Forelimb muscle (tissue), 1 donor: ENCODE results near the gene HS3ST3B1. TPM values are rescaled to one million over a fixed set of nuclear protein-coding genes. Genes with fewer than 3 reads are reported as not detected.

Source experiments
- DNase-seq: peaks from one replicate; pipeline ENCODE4 v3.0.0-alpha.2; 2013; ENCODE audit warnings: low read depth
- polyA plus RNA-seq: library from polyadenylated mRNA; unstranded; fragments of 120-200 nt; gene quantifications from one replicate; pipeline ENCODE4 v1.2.1, GENCODE V29; 2013; ENCODE audit not compliant: insufficient read length

The HS3ST3B1 gene
- polyA plus RNA-seq, 1 donor: 0.83 TPM

DNA sequence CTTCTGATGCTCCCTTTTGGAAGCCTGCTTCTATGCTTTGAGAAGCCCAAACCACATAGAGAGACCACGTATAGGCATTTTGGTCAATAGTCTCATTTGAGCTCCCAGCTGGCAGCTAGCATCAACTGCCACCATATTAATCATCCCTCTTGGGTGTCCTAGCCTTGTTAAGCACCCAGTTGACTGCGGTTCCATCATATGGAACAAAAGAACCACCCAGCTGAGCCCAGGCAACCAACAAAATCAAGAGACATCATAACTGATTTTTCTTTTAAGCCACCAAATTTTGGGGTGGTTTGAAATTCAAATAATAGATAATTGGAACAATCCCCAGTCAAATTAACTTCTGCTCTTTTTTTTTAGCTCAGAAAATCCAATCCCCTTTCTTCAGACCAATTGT is 53.9 kb downstream of the HS3ST3B1 start:
- no peak for DNase-seq

DNA sequence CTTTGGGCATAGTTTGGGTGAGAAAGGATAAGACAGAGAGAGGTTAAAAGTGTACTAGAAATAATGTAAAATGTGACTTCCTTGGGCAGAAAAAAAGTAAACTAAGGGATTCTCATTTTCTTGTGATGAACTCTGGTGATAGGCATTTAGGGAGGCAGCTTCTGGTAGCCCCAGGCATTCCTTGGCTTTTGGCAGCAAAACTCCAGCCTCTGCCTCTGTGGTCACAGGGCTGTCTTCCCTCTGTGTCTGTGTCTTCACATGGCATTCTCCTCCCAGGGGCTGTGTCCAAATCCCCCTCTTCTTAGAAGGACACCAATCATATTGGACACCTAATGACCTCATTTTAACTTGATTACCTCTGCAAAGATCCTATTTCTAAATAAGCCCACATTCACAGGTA is 54.7 kb downstream of the HS3ST3B1 start:
- DNase-seq: no peak

DNA sequence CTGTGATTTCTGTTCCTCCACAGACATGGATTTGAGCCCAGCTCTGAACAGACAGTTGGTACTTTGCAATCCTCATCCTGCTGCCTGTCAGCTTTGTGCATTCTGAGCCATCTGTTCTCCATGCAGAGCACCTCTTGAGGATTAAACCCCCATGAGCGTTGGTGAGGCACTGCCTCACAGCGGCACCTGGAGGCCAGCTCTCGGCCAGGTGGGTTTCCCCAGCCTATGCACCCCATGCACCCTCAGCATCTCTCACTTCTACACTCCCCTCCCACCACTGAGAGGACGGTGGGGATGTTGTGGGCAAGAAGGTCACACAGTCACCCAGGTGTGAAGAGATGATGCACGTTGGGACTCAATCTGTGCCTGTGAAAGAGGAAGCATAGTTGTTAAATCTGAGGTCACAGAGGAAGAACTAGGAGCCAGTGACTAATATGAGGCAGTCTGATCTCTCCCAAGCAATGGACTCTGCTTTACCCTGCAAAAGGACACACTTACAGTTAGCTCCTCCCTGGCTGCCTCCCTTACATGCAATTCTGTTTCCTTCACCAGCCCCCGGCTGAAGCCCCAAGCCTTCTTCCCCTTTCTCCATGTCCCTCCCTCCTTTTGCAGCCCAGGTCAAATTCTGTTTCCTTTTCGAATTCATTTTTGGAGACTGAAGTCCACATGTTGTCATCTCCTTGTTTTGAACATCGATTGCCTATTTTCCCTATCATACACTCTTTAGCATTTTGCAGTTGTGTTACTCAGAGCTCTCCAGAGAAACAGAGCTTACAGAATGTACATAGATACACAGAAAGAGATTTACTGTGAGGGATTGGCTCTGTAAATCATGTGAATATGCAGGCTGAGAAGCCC is 58.5 kb downstream of the HS3ST3B1 start:
- no peak for DNase-seq

DNA sequence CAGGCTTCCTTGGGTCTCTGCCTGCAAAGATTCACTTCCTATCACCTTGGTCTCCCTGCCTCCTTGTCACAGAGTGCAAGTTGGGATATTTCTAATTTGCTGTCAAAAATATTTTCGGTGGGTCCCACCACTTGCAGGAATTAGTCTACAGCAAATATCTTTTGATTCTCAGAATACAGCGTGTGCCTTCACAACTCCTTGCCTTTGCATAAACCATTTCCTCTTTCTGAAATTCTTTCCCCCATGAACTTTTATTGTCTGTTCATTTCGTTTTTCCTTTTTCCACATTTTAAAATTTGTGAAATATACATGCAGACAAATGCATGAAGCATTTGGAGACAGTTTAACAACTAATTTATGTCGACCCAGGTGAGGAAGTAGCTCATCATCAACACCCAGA is 60.0 kb downstream of the HS3ST3B1 start:
- no peak for DNase-seq

DNA sequence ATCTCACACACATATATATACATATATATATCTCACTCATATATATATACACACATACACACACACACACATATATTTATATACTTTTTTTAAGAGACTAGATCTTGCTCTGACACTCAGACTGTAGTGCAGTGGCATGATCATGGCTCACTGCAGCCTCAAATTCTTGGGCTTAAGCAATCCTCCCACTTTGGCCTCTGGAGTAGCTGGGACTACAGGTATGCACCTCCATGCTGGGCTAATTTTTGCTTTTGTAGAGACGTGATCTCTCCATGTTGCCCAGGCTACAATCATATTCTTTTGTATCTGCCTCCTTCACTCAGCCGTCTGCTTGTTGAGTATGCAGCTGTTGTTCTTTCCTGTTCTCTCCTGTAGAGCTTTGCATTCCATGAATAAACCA is 60.6 kb downstream of the HS3ST3B1 start:
- DNase-seq: no peak

DNA sequence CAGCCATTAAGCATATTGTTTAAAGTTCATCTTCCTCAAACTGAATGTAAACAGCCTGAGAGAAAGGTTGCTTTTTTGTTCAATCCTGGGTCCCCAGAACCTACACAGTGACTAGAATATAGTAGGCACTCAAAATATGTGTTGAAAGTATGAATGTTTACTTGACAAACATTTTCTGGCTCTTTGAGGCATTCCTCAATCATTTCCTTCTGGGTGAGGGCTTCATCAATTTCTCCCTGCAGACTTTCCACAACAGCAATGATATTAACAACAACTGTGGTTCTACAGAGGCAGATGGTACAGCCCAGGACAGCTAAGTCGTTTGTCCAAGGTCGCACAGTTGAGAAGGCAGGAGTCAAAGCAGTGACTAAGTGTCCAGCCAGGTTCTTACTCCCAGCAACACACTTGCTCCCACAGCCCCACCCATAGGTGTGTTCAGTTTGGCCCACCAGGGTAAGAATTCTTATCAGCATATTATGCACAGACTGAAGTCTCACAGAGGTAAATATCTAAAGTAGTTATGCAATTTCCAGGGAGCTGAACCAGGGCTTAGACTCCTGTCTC is 61.1 kb downstream of the HS3ST3B1 start:
- DNase-seq: no peak

DNA sequence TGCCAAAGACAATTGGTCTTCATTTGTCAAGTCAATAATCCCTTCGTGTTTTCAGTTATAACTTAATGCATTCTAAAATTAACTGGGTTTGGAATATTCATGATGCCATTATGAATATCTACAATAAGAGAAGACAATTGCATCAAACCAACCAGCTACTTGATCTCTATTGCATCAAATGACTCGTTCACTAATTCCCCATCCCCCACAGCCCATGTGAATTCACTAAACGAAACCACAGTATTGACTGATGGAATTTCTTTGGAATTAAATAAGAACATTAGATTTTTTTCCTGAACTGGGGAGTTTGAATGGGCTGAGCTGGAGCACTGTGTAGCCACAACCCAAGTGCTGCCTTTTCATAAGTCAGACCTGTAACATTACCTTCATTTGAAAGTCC is 65.3 kb downstream of the HS3ST3B1 start:
- no peak for DNase-seq

DNA sequence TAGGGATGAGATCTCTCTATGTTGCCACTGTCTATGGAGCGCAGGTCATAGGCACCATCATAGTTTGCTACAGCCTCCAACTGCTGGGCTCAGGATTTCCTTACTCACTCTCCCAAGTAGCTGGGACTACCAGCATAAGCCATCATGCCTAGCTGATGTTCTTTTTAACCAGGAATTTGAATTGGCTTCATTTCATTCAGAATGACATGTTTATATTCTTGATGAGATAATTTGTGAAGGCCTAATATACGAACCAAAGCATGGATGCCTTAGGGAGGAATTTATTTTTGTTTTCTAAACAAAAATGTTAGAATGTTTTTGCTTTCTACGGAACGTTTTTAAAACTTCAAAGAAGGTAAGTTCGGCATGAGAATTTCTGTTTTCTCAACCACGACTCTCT is 71.6 kb downstream of the HS3ST3B1 start:
- no peak for DNase-seq

DNA sequence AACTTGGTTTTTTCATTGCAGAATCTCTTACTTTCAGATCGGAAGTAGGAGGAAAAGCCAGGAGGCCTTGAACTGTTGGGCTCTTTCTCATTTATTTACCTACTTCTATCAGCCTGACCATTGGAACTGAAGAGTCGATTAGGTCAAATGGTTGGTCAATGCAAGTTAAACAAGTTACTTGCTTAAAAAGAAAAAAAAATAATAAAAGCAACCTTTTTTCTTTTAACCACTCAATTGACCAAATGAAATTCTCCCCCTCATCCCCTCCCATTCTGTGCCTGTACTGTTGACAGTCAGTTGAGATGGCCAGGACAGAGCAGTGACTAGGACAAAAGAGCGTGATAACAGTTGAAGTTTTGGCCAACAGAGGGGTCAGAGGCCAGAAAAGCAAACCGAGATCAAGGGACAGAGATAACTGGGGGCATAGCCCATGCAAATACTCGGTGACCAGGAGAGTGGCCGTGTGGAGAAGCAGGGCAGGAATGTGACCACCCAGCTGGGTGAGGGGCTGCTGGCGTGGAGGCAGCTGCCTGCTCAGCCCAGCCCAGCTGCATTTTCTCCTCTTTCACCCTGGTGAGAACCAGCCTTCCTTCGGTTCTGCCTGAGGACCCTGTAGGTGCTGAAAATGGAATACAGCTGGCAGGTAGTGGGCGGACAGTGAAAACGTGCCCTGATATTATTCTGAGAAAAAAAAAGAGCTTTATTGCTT is 72.2 kb downstream of the HS3ST3B1 start:
- DNase-seq: no peak

DNA sequence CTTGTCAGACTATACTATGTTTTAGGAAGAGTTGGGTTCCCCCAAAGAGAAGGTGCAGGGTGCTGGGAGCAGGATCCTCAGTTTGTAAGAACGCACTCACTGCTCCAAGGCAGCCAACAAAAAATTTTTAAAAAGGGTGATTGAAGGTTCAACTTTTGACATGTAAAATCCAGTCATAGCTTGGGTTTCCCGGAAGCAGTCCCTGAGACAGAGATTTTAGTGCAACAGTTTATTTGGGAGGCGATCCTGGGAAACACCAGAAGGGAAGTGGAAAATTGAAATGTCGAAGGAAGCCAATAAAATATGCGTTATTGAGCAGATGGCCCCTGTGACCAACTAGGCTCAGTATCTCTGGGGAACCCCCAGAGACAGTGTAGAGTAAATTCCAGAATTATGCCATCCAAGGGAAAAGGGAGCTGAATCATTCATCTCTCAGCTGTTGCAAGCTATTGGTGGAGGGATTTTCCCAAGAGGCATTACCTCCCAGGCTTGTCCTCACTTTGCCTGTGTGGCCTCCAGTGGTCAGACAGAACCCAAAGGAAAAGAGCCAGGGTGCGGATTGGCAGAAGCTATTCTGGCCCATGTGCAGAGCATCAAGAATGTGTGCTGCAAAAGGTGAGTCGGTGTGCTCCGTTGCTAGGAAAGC is 72.9 kb downstream of the HS3ST3B1 start:
- no peak for DNase-seq

DNA sequence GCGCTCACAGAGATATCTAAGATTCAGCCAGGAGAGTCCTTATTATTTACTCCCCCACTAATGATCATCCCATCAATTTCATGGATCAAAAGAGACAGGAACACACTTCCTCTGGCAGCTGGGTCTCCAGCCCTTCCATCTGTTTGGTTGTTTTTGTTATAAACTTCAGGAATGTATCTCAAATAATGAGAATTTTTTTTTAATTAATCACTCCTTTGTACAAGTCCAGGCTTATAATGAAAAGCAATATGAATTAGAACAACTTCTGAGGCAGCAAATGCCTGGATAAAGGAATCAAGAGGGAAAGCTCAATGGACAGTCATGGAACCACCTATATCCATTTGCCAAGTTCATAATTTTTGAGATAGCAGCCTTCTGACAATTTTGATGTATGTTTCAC is 73.4 kb downstream of the HS3ST3B1 start:
- no peak for DNase-seq

DNA sequence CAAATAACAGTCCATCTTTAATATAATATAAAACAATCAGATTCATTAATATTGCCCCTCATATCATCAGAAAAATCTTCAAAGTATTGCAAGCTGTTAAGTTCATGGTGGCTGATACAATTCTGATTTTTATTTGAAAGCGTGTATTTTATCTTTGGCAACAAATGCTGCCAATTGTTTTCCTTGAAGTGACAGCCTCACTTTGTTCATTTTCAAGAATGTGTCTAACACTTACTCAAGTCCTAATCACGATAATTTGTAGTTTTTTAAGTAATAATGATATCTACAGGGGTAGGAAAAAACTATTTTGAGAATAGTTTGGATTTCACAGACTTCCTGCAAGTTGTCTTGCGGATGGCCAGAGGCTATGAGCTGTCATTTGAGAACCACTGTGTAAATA is 75.8 kb downstream of the HS3ST3B1 start:
- no peak for DNase-seq

DNA sequence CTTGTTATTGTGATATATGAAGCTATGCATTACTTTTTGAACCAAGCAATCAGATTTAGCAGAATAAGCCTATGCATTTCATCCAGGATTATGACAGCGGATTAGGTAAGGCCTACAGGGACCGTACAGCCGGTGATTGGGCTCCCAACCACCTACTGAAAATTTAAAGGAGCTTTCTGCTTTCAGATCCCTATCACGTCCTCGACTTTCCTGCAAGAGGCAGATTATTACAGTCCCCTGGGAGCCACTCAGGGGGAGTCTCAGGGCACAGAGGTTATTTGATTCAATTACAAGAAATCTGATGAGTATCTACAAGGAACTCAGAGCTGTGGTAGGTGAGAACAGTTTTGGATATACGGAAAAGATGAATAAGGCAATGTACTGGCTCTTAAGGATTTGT is 80.7 kb downstream of the HS3ST3B1 start:
- DNase-seq: no peak

DNA sequence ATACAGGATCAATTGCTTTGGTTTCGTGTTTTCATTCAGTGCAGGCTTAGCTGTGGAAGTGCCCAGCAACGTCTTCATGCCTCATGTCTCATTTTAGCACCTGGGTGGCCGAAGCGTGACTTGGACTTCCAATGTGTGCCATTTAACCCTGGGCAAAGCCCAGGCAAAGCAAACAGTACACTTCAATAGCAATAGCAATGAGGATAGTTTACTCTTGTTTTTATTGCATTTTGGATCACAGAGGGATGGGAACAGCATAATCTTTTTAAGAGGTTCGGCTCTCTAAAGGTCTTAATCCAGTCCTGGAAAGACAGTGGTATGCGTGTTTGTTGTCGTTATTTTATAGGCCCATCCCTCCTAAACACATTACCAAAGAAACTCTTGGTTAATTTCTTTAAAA is 86.2 kb downstream of the HS3ST3B1 start:
- no peak for DNase-seq

DNA sequence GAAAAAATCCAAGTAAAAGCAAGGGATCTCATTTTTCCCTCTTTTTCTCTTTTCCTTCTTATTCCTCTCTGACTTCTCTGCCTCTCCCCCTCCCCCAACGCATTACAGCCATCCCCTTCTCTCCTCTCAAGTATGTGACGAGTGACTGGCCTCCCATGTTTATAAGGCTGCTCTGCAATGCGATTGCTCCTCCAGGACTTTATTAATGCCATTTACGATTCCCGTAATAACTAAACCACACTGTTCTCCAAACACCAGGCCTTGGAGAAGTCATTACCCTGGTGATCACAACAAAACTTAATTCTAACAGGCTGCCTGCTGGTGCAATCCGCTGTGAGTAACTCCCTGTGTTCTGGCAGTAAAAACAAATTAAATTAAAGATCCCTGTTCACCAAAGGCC is 88.8 kb downstream of the HS3ST3B1 start:
- no peak for DNase-seq

DNA sequence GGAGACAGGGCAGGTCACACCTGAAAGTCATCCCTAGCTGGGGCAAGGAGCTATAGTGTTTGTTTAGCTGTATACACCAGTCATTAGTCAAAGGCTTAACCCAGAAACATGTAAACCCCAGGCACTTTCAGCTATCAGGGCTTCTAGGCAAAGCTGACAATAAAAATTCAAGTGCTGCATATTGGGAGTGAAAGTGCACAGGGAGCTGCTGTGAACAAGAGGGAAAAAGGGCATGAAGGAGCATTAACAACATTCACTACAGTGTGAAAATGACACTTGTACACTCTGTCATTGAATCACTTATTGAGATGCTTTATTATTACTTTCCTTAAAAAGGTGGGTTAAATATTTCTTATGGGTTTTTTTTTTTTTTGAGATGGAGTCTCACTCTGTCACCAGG is 92.8 kb downstream of the HS3ST3B1 start:
- no peak for DNase-seq

DNA sequence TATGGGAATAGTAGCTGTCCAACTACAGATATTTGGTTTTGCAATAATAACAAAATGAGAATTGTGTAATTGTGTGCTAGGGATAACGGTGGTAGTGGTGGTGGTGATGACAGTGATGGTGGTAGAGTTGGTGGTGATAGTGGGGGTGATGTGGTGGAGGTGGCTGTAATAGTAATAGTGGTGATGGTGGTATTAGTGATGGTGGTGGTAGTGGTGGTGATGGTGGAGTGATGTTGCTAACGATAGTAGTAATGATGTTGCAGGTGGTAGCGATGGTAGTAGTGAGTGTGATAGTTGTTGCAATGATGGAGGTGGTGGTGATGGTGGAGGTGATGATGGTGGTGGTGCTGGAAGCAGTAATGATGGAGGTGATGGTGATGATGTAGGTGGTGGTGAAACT is 94.4 kb downstream of the HS3ST3B1 start:
- no peak for DNase-seq

DNA sequence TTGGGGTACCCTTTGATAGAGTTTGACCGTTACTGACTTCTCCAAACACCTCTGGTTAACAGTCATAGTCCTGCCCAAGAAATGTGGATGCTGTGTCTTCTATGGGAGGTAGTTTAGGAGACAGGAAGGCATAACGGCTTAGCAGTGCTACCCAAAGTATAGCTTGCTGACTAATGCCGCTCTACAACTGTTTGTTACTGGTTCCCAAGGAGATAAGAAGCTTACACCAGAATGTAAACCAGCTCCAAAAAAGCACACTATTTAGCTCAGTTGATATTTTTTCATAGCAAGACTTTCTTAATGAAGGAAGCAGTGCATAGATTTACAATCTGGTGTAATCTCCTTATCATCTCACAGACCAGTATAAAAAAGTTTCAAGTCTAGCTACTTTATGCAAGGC is 95.7 kb downstream of the HS3ST3B1 start:
- DNase-seq: peak; percentile 6

DNA sequence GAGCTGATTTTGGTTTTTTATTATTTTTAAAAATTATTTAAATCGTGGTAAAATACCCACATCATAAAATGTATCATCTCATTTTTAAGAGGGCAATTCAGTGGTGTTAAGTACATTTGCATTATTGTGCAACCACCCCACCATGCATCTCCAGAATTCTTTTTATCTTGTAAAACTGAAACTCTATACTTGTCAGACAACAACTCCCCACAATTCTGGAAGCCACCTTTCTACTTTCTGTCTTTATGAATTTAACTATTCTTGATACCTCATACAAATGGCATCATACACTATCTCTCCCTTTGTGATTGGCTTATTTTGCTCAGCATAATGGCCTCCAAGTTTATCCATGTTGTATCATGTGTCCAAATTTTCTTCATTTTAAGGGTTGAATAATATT is 97.9 kb downstream of the HS3ST3B1 start:
- DNase-seq: no peak
